Measurements from ENCODE around the gene DENND1B. TPM values are rescaled to one million over a fixed set of nuclear protein-coding genes. Genes with fewer than 3 reads are reported as not detected.

Gene DENND1B
- total RNA-seq, 1 donor from 2014 or later = 7.5 TPM

DNA sequence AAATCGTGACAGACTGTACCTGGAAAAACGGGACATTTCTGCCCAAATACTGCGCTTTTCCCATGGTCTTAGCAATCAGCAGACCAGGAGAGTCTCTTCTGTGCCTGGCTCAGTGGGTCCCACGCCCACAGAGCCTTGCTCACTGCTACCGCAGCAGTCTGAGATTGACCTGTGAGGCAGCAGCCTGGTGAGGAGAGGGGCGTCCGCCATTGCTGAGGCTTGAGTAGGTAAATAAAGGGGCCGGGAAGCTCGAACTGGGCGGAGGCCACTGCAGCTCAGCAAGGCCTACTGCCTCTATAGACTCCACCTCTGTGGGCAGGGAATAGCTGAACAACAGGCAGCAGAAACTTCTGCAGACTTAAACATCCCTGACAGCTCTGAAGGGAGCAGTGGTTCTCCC is 203.1 kb downstream of the DENND1B start:
- DNase-seq (ENCODE audit: low read depth) = no peak
- Histone ChIP-seq H3K36me3 (ENCODE audit: control insufficient read depth, insufficient read depth, low read length) (no peaks in the 10 kb centered on the region), H3K4me3 (ENCODE audit: low read depth, low read length) (no peak overlapping the region), H3K27me3 (ENCODE audit: control insufficient read depth, insufficient read depth, low read length) (no peaks in the 10 kb centered on the region)
- TF ChIP-seq, protein P1, sequence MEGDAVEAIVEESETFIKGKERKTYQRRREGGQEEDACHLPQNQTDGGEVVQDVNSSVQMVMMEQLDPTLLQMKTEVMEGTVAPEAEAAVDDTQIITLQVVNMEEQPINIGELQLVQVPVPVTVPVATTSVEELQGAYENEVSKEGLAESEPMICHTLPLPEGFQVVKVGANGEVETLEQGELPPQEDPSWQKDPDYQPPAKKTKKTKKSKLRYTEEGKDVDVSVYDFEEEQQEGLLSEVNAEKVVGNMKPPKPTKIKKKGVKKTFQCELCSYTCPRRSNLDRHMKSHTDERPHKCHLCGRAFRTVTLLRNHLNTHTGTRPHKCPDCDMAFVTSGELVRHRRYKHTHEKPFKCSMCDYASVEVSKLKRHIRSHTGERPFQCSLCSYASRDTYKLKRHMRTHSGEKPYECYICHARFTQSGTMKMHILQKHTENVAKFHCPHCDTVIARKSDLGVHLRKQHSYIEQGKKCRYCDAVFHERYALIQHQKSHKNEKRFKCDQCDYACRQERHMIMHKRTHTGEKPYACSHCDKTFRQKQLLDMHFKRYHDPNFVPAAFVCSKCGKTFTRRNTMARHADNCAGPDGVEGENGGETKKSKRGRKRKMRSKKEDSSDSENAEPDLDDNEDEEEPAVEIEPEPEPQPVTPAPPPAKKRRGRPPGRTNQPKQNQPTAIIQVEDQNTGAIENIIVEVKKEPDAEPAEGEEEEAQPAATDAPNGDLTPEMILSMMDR (IDR thresholded peaks at IDR 0.05; ENCODE audit: insufficient read depth, low read length, poor library complexity, severe bottlenecking) = no peak

DNA sequence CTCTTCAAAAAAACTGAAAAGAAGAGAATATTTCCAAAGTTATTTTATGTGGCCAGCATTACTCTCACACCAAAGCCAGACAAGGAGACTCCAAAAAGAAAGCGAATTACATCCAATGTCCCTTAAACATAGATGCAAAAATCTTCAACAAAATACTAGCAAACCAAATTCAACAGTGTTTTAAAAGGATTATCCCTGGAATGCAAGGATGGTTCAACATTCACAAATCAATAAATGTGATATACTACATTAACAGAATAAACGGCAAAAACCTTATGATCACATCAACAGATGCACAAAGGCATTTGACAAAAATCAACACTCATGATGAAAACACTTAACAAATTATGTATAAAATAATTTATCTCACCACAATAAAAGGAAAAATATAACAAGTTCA is 207.8 kb downstream of the DENND1B start:
- DNase-seq (ENCODE audit: low read depth) = no peak
- Histone ChIP-seq H3K4me3 (ENCODE audit: low read depth, low read length) (no peak overlapping the region), H3K36me3 (ENCODE audit: control insufficient read depth, insufficient read depth, low read length) (no peaks in the 10 kb centered on the region), H3K27me3 (ENCODE audit: control insufficient read depth, insufficient read depth, low read length) (no peaks in the 10 kb centered on the region)
- TF ChIP-seq, protein P1 (IDR thresholded peaks at IDR 0.05; ENCODE audit: insufficient read depth, low read length, poor library complexity, severe bottlenecking) = no peak

DNA sequence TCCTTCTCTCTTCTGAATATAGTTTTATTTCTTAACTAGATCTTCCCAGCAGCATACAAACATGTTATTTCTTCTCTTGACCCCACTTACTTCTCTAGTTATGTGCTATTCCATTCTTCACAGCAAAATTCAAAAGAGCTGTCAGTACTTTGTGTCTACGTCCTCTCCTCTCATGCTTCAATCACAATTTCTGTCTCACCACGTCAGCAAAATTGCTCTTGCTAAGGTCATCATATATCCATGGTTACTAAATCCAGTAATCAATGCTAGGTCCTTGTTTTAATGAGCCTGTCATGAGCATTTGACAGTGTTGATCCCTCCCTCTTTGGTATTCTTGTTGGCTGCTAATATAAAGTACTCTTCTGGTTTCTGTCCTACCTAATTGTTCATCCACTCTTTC is 214.2 kb downstream of the DENND1B start:
- no peaks in the 10 kb centered on the region for H3K27me3 ChIP-seq (ENCODE audit: control insufficient read depth, insufficient read depth, low read length)
- DNase-seq (ENCODE audit: low read depth) = no peak
- H3K4me3 ChIP-seq (ENCODE audit: low read depth, low read length) = no peak overlapping the region
- TF ChIP-seq, protein P1 (IDR thresholded peaks at IDR 0.05; ENCODE audit: insufficient read depth, low read length, poor library complexity, severe bottlenecking) = no peak
- H3K36me3 ChIP-seq (ENCODE audit: control insufficient read depth, insufficient read depth, low read length) = no peaks in the 10 kb centered on the region

DNA sequence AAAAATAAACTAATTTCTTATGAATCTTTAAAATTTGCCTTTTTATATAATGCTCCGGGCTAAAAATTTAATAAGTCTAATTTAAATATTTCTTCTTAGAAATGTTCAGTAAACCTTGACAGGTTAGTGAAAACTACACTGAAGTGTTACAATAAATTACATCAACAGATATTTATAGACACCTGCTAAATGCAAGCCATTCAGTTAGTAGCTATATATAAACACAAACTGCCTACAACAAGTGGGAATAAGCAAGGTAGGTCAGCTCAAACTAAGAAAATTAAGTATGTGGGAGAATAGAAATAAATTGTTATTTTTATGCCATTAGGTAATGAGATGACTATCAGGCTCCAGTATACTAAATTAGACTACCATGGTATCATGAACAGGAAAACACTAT is 215.6 kb downstream of the DENND1B start:
- TF ChIP-seq, protein P1 (IDR thresholded peaks at IDR 0.05; ENCODE audit: insufficient read depth, low read length, poor library complexity, severe bottlenecking) = no peak
- no peak overlapping the region for H3K4me3 ChIP-seq (ENCODE audit: low read depth, low read length)
- DNase-seq (ENCODE audit: low read depth) = no peak
- no peaks in the 10 kb centered on the region for H3K36me3 ChIP-seq (ENCODE audit: control insufficient read depth, insufficient read depth, low read length)
- no peaks in the 10 kb centered on the region for H3K27me3 ChIP-seq (ENCODE audit: control insufficient read depth, insufficient read depth, low read length)

DNA sequence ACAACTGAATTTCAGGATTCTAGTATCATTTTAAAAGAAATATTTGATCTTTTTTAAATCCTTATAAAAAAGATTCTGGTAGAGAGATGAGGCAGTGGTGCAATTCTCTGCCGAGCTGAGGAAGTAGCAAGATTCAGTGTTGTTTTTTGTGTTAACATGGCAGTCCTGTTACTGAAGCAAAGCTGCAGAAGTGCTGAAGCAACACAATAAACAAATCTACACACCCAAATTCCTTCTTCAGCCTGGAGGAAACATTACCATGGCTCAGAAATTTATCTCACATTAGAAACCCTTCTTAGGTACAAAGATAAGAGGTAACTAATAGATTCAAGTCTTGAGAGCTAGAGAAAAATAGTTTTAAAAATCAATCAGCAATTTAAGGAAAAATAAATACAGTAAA is 216.0 kb downstream of the DENND1B start:
- TF ChIP-seq, protein P1 (IDR thresholded peaks at IDR 0.05; ENCODE audit: insufficient read depth, low read length, poor library complexity, severe bottlenecking) = no peak

DNA sequence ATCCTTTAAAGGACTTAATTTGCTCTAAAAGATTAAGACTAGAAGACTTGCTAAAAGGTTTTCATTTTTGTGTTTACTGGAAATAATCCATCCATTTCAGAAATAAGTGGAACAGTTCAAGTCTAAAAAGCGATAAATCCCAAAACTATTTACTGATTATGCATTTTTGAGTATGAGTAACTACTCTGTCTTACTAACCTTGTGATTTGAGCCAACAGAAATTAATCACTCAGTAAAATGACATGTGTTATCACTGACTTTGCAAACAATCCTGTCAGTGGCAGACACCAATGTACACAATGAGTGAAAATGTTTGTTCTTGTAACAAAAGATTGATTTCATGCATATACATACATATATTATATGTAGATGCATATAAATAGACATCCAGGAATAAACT is 218.0 kb downstream of the DENND1B start:
- DNase-seq (ENCODE audit: low read depth) = no peak
- TF ChIP-seq, protein P1 (IDR thresholded peaks at IDR 0.05; ENCODE audit: insufficient read depth, low read length, poor library complexity, severe bottlenecking) = no peak
- Histone ChIP-seq H3K27me3 (ENCODE audit: control insufficient read depth, insufficient read depth, low read length) (no peaks in the 10 kb centered on the region), H3K36me3 (ENCODE audit: control insufficient read depth, insufficient read depth, low read length) (no peaks in the 10 kb centered on the region), H3K4me3 (ENCODE audit: low read depth, low read length) (no peak overlapping the region)

More for the DNA sequence above, 216.0 kb downstream of the DENND1B start:
- Histone ChIP-seq H3K27me3 (ENCODE audit: control insufficient read depth, insufficient read depth, low read length) (no peaks in the 10 kb centered on the region), H3K4me3 (ENCODE audit: low read depth, low read length) (no peak overlapping the region), H3K36me3 (ENCODE audit: control insufficient read depth, insufficient read depth, low read length) (no peaks in the 10 kb centered on the region)
- DNase-seq (ENCODE audit: low read depth) = no peak
